HAP-1 (cell line): ENCODE results near the gene MLLT3.

ENCODE experiments used
- DNase-seq, 2 experiments: peaks; one replicate each; pipeline ENCODE4 v3.0.0-alpha.2; 2016 to 2020; ENCODE audit warnings: low spot score in 2 of 2
- H3K27me3 ChIP-seq: fragments of 250-450 bp; sonication (Bioruptor Pico); 2 replicates; pipeline ENCODE4 v1.5.1; 2020; ENCODE audit warnings: low read depth, mild to moderate bottlenecking, moderate library complexity
- H3K36me3 ChIP-seq: fragments of 250-450 bp; sonication (Bioruptor Pico); replicated peaks from 2 replicates; pipeline ENCODE4 v1.5.1; 2020; ENCODE audit warnings: mild to moderate bottlenecking
- H3K4me1 ChIP-seq: fragments of 250-450 bp; sonication (Bioruptor Pico); 2 replicates; pipeline ENCODE4 v1.5.1; 2020; ENCODE audit warnings: mild to moderate bottlenecking
- H3K4me3 ChIP-seq: fragments of 250-450 bp; sonication (Bioruptor Pico); 2 replicates; pipeline ENCODE4 v1.5.1; 2020; ENCODE audit warnings: mild to moderate bottlenecking, moderate library complexity
- H3K9me3 ChIP-seq: fragments of 250-450 bp; sonication (Bioruptor Pico); 2 replicates; pipeline ENCODE4 v1.5.1; 2020; ENCODE audit warnings: mild to moderate bottlenecking, moderate library complexity
- in situ Hi-C: fragments of 300-500 bp; cut with MboI; formaldehyde crosslinking; loops from 3 replicates; pipeline ENCODE4 v1.14.3; 2020; ENCODE audit warnings: low sequenced_read_pairs, inconsistent platforms, mixed read lengths

Gene MLLT3

DNA sequence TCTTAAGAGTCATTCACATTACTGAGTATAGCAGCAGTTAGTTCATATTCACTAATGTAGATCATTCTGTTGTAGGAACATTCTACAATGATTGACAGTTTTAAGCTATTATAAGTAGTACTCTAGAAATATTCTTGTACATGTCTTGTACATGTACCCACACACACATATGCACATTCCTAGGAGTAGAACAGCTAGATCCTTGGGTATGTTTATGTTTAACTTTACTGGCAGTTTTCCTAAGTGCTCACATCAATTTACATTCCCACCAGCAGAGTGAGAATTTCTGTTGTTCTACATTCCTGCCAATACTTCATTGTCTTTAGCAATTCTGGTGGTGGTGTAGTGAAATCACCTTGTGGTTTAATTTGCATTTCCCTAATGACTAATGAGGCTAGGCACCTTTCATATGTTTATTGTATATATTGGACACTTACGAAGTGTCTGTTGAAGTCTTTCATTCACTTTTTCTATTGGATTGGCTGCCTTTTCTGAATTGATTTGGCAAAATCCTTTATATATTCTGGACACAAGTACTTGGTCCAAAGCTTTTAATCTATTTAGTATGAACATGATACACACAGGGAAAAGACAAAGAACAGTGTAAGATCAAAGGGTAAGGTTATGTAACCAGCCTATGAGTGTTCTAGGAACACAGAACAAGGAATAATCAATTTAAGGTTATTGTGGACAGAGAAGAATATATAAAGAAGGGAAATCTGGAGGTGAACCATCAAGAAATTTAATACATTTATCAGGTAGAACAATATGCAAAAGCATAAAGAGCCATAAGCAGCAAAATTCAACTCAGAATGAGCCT is 95.6 kb downstream of the MLLT3 start:
- peak in 1 of 2 experiments; percentile 29 for DNase-seq
- in situ Hi-C loops = no loop called here
- Histone ChIP-seq H3K4me3 (no peak overlapping the region), H3K9me3 (no peaks in the 10 kb centered on the region), H3K27me3 (no peaks in the 10 kb centered on the region), H3K36me3 (no peaks in the 10 kb centered on the region), H3K4me1 (no peaks in the 10 kb centered on the region)

DNA sequence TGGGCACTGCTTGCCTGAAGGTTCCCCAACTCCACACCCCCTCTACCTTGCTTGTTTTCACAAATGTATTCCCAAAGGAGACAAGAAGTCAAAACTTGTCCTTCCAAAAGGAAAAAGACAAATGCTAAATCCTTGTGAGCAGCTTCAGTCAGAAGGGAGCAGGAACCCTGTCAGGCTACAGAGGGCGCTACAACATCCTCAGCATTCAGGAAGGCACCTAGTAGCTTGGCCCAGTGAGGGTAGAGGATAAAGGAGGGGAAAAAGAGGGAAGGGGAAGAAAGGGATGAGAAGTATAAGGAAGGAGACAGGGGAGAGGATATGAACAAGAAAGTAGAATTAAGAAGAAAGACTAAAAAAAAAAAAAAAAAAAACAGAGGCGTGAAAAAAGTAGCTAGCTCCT is 97.5 kb downstream of the MLLT3 start:
- Histone ChIP-seq H3K4me3 (no peak overlapping the region), H3K9me3 (no peaks in the 10 kb centered on the region), H3K4me1 (no peaks in the 10 kb centered on the region), H3K36me3 (no peaks in the 10 kb centered on the region), H3K27me3 (no peaks in the 10 kb centered on the region)
- in situ Hi-C loops = no loop called here
- DNase-seq = peak in 1 of 2 experiments; percentile 48

DNA sequence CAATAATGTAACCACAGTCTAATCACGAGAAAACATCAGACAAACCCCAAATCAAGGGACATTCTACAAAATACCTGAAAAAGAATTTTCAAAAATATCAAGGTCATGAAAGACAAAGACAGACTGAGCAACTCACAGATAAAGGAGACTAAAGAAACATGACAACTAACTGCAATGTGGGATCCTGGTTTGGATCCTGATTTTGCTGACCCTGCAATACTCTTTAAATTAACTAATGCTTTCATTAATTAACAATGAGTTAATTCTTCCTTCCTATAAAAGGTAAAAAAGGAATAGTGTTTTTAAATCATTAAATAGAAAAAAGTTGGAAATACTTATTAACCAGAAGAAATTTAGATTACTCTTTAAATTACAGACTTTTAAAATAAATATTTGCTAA is 103.6 kb downstream of the MLLT3 start:
- Histone ChIP-seq H3K4me1 (no peaks in the 10 kb centered on the region), H3K36me3 (no peaks in the 10 kb centered on the region), H3K4me3 (no peak overlapping the region), H3K9me3 (no peaks in the 10 kb centered on the region), H3K27me3 (no peaks in the 10 kb centered on the region)
- in situ Hi-C loops = no loop called here
- DNase-seq = no peak

DNA sequence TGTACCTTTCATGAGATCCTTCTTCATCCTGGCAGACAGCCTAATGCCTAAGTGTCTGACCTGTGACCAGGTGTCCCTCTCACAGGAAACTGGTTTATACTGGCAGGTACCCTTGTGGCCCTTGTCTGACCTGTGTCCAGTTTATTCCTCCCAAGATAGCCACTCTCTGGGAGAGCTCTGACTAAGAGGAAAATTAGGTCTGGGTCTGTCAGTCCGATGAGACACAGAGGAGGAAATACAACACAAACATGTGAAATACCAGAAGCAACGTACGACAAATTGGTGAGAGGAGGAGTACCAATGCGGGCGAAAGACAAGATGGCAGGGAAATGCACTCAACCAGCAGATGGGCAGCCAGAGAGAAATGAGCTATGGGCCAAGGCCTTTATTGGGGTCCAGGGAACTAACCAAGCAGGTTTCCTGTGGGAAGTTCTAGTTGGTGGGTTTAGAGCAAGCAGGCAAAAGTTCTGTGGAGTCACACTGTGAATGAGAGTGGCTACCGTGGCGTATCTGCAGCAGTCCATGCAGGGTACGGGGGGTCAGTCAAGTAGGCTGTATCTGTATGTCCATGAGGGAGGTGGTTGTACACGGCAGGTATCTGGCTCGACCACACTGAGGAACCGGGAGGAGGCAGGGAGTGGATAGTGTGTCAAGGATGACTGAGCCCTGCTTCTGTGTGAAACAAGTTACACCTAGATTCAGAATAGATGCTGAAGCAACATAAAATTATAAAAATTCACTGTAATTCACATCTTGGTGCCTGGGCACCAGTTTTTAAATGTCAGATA is 109.0 kb downstream of the MLLT3 start:
- no peak overlapping the region for H3K4me3 ChIP-seq
- H3K9me3 ChIP-seq = no peaks in the 10 kb centered on the region
- no peaks in the 10 kb centered on the region for H3K36me3 ChIP-seq
- no peak for DNase-seq
- no peaks in the 10 kb centered on the region for H3K27me3 ChIP-seq
- H3K4me1 ChIP-seq = no peaks in the 10 kb centered on the region
- in situ Hi-C loops = no loop called here

DNA sequence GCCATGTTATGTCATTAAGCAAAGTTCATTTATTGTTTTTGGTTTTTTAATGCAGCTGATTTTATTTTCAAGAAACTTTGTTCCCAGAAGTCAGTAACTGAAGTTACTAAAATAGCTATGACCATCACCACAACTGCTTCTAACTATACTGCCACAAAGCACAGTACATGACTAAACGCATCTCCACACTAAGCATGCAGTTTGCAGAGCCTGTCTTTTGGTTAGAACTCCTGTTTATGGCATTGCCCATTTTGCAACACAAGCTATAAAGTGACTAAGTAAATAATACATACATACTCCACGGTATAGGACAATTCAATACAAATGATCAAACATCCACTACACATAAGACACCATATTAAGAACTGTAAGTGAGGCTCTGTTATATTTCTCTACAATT is 109.7 kb downstream of the MLLT3 start:
- in situ Hi-C loops = no loop called here
- H3K4me3 ChIP-seq = no peak overlapping the region
- H3K36me3 ChIP-seq = no peaks in the 10 kb centered on the region
- H3K9me3 ChIP-seq = no peaks in the 10 kb centered on the region
- H3K4me1 ChIP-seq = no peaks in the 10 kb centered on the region
- no peaks in the 10 kb centered on the region for H3K27me3 ChIP-seq
- DNase-seq = no peak

DNA sequence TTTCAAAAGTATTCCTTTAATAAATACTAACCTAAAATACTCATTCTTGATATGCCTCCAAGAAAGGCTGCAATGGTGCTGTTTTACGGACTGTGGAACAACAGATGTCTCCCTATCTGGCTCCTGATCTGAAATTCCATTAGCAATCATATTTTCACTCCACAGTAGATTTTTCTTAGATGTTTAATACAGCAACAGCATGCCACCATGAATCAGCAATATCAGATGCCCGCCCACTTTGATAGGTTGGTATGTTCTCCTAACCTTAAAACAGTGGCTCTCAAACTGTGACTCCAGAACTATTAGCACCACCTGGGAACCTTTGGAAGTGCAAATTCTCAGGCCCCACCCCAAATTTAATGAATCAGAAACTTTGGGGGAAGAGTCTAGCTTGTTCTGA is 110.2 kb downstream of the MLLT3 start:
- H3K4me1 ChIP-seq = no peaks in the 10 kb centered on the region
- no peaks in the 10 kb centered on the region for H3K27me3 ChIP-seq
- no peaks in the 10 kb centered on the region for H3K36me3 ChIP-seq
- H3K9me3 ChIP-seq = no peaks in the 10 kb centered on the region
- H3K4me3 ChIP-seq = no peak overlapping the region
- in situ Hi-C loops = no loop called here
- DNase-seq = no peak

DNA sequence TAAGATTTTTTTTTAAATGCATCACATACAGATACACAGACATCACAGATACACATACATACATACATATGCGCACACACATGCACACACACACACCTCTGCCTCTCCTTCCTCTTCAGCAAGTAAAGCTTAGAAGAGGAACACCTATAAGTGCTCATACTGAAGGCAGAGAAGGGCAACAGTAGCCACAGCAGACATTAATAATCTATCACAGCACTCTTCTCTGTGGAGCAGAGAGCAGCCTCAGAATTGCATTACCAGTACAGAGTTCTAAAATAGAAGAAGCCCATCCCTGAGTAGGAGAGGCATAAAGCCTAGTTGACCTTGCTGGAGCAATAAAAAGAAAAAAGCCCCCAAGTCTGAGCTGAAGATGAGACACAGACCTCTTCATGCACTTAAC is 110.6 kb downstream of the MLLT3 start:
- no peak overlapping the region for H3K4me3 ChIP-seq
- H3K27me3 ChIP-seq = no peaks in the 10 kb centered on the region
- H3K9me3 ChIP-seq = no peaks in the 10 kb centered on the region
- no peak for DNase-seq
- in situ Hi-C loops = no loop called here
- H3K36me3 ChIP-seq = no peaks in the 10 kb centered on the region
- no peaks in the 10 kb centered on the region for H3K4me1 ChIP-seq

DNA sequence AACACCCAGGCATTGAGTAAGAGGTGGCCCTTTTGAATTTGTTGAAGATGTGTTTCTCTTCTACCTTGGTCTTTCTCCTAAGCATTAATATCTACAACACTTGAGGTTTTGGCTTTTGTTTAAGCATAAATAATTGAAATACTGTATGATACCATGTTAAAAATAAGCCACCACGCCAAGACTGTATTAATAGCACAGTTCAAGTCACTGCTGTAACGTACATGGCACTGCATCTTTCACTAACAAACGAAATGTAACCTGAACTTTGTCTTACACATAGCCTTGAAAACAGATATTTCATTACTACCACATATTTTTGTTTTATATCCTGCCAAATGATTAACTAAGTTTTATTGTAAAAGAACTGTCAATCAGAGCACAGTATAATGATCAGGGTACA is 112.8 kb downstream of the MLLT3 start:
- in situ Hi-C loops = no loop called here
- Histone ChIP-seq H3K36me3 (no peaks in the 10 kb centered on the region), H3K4me1 (no peaks in the 10 kb centered on the region), H3K9me3 (no peaks in the 10 kb centered on the region), H3K4me3 (no peak overlapping the region), H3K27me3 (no peaks in the 10 kb centered on the region)
- DNase-seq = no peak

DNA sequence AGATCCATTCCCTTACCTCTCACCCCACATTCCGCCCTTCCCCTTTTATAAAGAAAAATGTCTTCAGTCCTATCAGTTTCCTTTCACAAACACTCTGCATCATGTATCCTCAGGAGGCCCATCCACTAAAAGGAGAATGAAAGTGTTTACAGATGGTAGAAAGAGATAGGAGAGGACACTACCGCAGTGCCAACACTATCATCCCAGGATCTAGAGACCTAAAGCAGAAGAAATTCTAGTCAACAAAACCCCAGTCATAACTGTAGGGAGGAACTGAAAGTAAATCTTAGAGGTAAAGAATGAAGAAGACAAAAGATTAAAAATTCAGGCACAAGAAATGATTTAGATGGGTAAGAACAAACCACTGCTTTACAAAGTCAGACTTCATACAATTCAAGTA is 114.1 kb downstream of the MLLT3 start:
- in situ Hi-C loops = no loop called here
- Histone ChIP-seq H3K27me3 (no peaks in the 10 kb centered on the region), H3K4me3 (no peak overlapping the region), H3K36me3 (no peaks in the 10 kb centered on the region), H3K4me1 (no peaks in the 10 kb centered on the region), H3K9me3 (no peaks in the 10 kb centered on the region)
- no peak for DNase-seq

DNA sequence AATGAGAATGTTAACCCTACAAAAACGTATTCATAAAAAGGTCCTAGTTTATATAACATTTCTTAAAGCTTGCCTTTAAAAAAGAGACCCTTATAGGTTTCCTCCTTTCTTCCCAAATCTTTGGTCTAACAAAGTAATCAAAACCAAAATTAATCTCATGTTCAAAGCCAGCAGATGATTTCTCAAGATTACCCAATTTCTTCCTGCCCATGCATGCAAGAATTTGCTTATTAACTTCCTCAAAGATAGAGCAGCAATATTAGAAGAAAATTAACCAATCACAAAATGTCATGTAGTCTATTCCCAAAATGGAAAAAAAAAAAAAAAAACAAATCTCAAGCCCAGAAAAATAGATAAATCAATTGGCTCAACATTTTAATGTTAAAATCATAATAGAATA is 114.9 kb downstream of the MLLT3 start:
- H3K4me1 ChIP-seq = no peaks in the 10 kb centered on the region
- no peak for DNase-seq
- no peaks in the 10 kb centered on the region for H3K9me3 ChIP-seq
- H3K36me3 ChIP-seq = no peaks in the 10 kb centered on the region
- H3K4me3 ChIP-seq = no peak overlapping the region
- in situ Hi-C loops = no loop called here
- no peaks in the 10 kb centered on the region for H3K27me3 ChIP-seq

DNA sequence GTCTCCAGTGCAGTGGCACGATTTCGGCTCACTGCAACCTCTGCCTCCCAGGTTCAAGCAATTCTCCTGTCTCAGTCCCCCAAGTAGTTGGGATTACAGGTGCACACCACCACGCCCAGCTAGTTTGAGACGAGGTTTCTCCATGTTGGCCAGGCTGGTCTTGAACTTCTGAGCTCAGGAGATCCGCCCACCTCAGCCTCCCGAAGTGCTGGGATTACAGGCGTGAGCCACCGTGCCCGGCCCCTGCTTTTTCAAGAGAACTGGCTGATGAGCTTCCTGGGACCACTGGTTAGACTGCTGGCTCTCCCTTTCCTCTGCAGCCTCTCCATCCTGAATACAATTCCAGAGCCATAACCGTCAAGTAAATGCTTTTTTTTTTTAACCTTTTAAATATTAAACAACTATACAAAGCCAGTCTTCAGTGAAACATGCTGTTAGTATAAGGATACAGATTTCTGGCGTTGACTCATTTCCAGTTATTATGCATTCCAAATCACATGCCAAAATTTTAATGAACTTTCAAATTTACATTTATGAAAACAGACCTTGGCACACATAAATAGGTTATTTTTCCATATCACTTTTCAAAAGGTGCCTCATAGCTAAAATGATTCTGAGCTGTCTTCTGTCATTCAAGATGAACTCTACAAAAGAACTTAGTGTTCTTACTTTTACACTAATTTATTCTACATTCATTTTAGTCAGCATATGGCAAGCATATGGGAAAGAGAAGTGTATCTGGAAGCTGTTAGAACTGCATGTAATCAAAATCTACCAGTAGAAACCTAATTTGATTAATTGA is 116.0 kb downstream of the MLLT3 start:
- Histone ChIP-seq H3K4me1 (no peaks in the 10 kb centered on the region), H3K4me3 (no peak overlapping the region), H3K36me3 (no peaks in the 10 kb centered on the region), H3K27me3 (no peaks in the 10 kb centered on the region), H3K9me3 (no peaks in the 10 kb centered on the region)
- no peak for DNase-seq
- in situ Hi-C loops = no loop called here

DNA sequence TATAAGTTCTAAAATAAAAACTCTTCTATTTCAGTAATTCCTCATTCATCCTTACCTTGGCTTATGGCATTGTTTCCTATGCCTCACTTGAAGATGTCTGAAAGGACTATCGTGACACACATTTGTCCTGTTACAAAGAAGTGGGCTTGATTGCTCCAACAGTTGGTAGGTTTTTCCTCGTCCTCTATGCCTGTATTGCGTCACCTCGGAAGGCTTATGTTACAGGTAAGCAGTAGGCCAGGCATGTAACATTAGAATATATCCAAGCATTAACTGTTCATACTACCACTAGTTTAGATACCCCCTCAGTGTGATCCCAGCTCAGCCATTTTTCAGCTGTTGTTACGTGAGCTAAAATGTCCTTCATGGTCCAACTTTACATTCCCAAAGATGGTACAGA is 116.7 kb downstream of the MLLT3 start:
- no peaks in the 10 kb centered on the region for H3K9me3 ChIP-seq
- no peaks in the 10 kb centered on the region for H3K27me3 ChIP-seq
- no peak overlapping the region for H3K4me3 ChIP-seq
- in situ Hi-C loops = no loop called here
- DNase-seq = no peak
- no peaks in the 10 kb centered on the region for H3K4me1 ChIP-seq
- no peaks in the 10 kb centered on the region for H3K36me3 ChIP-seq

DNA sequence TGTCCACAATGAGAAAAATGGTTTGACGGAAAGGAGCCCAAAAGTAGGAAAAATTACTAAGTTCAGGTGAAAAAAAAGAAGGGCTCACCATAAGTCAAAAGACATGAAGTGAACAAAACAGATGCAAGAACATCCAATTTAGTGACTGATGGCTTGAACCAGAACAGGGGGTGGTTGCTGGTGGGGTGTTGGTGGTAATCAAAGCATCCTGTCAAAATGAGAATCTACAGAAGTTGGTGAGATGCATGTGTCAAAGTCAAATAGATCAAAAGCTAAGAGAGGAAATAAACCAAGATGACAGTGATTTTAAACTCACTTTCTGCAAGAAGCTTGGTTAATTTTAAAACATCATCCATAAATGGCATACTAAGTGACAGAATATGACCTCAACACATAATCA is 117.4 kb downstream of the MLLT3 start:
- no peaks in the 10 kb centered on the region for H3K36me3 ChIP-seq
- no peak for DNase-seq
- in situ Hi-C loops = no loop called here
- H3K9me3 ChIP-seq = no peaks in the 10 kb centered on the region
- no peaks in the 10 kb centered on the region for H3K27me3 ChIP-seq
- no peak overlapping the region for H3K4me3 ChIP-seq
- no peaks in the 10 kb centered on the region for H3K4me1 ChIP-seq

DNA sequence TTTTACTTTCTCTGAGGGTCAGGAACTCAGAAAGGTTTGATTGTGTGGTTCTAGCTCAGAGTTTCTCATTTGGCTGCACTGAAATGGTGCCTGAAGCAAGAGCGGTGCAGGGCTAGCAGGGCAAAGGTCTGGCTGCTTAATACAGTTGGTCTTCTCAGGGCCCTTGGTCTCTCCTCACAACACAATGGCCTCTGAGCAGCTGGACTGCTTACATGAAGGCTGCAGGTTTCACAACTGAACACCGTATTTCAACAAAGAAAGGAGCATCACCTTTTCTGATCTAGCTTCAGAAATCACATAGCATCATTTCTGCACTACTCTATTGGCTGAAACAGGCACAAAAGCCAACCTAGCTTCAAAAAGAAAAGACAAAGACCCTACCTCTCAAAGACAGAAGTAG is 122.2 kb downstream of the MLLT3 start:
- Histone ChIP-seq H3K36me3 (no peaks in the 10 kb centered on the region), H3K27me3 (no peaks in the 10 kb centered on the region), H3K4me1 (no peaks in the 10 kb centered on the region), H3K4me3 (no peak overlapping the region), H3K9me3 (no peaks in the 10 kb centered on the region)
- DNase-seq = no peak
- in situ Hi-C loops = no loop called here
